ENCODE measurements around the gene ZNF888. TPM values are rescaled to one million over a fixed set of nuclear protein-coding genes. Genes with fewer than 3 reads are reported as not detected.
"Not testable (repeated sequence)": the region's sequence is repeated elsewhere in the genome, so short reads cannot be mapped to it uniquely, and the experiment has no call there.

ZNF888 gene
- total RNA-seq, 3 donors from 2014 or later, result 9.8 to 20.5 (median 16.7) TPM

GRCh38 chr19:52942386-52943133 lies 19.3 kb upstream of the ZNF888 start:
- DNase-seq, result peak; percentile 97 to 99 (median 97)
- Histone ChIP-seq H3K36me3 (ENCODE audit: low read depth) (no peaks in the 10 kb centered on the region), H3K4me1 (ENCODE audit: low read depth) (peaks cover 12% of the 10 kb centered on the region), H3K4me3 (peak overlapping the region; percentile 70), H3K9me3 (peaks cover 26% of the 10 kb centered on the region)
- intact Hi-C loops (cut with DNase I, micrococcal nuclease), result no loop called here
- peak; percentile 99 for ATAC-seq
- TF ChIP-seq, protein P1, sequence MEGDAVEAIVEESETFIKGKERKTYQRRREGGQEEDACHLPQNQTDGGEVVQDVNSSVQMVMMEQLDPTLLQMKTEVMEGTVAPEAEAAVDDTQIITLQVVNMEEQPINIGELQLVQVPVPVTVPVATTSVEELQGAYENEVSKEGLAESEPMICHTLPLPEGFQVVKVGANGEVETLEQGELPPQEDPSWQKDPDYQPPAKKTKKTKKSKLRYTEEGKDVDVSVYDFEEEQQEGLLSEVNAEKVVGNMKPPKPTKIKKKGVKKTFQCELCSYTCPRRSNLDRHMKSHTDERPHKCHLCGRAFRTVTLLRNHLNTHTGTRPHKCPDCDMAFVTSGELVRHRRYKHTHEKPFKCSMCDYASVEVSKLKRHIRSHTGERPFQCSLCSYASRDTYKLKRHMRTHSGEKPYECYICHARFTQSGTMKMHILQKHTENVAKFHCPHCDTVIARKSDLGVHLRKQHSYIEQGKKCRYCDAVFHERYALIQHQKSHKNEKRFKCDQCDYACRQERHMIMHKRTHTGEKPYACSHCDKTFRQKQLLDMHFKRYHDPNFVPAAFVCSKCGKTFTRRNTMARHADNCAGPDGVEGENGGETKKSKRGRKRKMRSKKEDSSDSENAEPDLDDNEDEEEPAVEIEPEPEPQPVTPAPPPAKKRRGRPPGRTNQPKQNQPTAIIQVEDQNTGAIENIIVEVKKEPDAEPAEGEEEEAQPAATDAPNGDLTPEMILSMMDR (IDR thresholded peaks at IDR 0.05), result no peak

- H3K9me3 ChIP-seq, result peaks cover 20% of the 10 kb centered on the region
- ATAC-seq (peak; percentile 53), DNase-seq (peak; percentile 58 to 69 (median 61))
- intact Hi-C loops (cut with DNase I, micrococcal nuclease), result no loop called here
- TF ChIP-seq, protein P1 (IDR thresholded peaks at IDR 0.05), result no peak
- peak overlapping the region; percentile 70 for H3K4me3 ChIP-seq
- H3K36me3 ChIP-seq (ENCODE audit: low read depth), result no peaks in the 10 kb centered on the region
- H3K4me1 ChIP-seq (ENCODE audit: low read depth), result peaks cover 17% of the 10 kb centered on the region
Measured at GRCh38 chr19:52941941-52942385, 18.7 kb upstream of the ZNF888 start.

DNA sequence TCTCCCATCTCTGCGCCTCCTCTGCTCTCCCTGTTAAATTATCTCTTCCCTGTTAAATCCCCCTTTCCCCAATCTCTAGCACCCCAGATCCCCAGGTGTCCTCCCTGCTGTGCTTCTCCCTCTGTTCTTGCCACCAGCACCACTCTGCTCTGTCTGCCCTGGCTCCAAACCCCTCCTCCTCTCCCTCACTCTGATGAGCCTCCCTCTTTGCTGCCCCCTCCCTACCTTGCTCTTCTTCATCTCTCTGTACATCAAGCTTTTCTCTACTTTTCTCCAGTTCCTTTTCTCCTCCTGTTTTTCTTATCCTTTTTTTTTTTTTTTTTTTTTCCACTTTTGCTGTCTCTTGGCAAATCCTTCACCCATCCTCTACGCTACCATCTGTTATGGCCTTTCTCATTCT lies 18.3 kb upstream of the ZNF888 start:
- Histone ChIP-seq H3K9me3 (peaks cover 16% of the 10 kb centered on the region), H3K4me1 (ENCODE audit: low read depth) (peaks cover 17% of the 10 kb centered on the region), H3K4me3 (peak overlapping the region; percentile 70)
- H3K36me3 ChIP-seq (ENCODE audit: low read depth); ATAC-seq; intact Hi-C loops (cut with DNase I, micrococcal nuclease); DNase-seq: not testable (repeated sequence)

- DNase-seq; H3K36me3 ChIP-seq (ENCODE audit: low read depth); intact Hi-C loops (cut with DNase I, micrococcal nuclease); H3K9me3 ChIP-seq; ATAC-seq; H3K4me3 ChIP-seq: not testable (repeated sequence)
- peaks cover 17% of the 10 kb centered on the region for H3K4me1 ChIP-seq (ENCODE audit: low read depth)
Measured at GRCh38 chr19:52940905-52941304, 17.7 kb upstream of the ZNF888 start.

DNA sequence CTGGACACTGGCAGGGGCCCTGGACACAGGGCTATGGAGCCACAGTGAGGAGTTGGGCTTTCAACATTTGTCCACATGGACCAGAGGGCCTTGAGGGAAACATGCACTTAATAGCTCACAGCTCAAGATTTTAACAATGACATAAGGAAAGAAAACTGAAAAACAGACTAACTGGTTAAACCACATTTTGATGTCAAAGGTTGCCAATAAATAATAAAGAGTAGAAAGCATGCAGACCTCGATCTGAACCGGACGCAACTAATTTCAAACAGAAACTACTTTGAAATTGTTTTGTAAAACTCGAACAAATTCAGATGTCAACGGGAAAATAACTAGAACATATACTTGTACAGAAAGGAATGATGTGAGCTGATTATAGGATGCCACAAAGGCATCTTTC lies 15.5 kb upstream of the ZNF888 start:
- Histone ChIP-seq H3K9me3 (no peaks in the 10 kb centered on the region), H3K4me1 (ENCODE audit: low read depth) (peaks cover 26% of the 10 kb centered on the region), H3K36me3 (ENCODE audit: low read depth) (no peaks in the 10 kb centered on the region), H3K4me3 (no peak overlapping the region)
- no peak for ATAC-seq
- intact Hi-C loops (cut with DNase I, micrococcal nuclease), result no loop called here
- no peak for DNase-seq
- TF ChIP-seq, protein P1 (IDR thresholded peaks at IDR 0.05), result no peak

- Histone ChIP-seq H3K4me1 (ENCODE audit: low read depth) (peaks cover 26% of the 10 kb centered on the region), H3K4me3 (no peak overlapping the region), H3K9me3 (no peaks in the 10 kb centered on the region), H3K36me3 (ENCODE audit: low read depth) (no peaks in the 10 kb centered on the region)
- intact Hi-C loops (cut with DNase I, micrococcal nuclease), result no loop called here
- ATAC-seq, result peak; percentile 53
- peak in 1 of 3 donors; percentile 55 for DNase-seq
- TF ChIP-seq, protein P1 (IDR thresholded peaks at IDR 0.05), result no peak
Measured at GRCh38 chr19:52936954-52937325, 13.7 kb upstream of the ZNF888 start.

Measured in mucosa of descending colon (tissue), 3 donors.